K562 (cell line): Measurements from ENCODE around the gene THSD8. TPM values are rescaled to one million over a fixed set of nuclear protein-coding genes. Genes with fewer than 3 reads are reported as not detected.

Experiments
- ATAC-seq: fragments of 200-7000 bp; cut with Tn5 transposase; 3 replicates; pipeline ENCODE4 v1.9.1; 2020; ENCODE audit warnings: moderate library complexity
- BruUV-seq: library from RNA; stranded (reverse); fragments of 400-500 nt; replicated peaks from 2 replicates; lab custom pipeline; 2021; lab: Mats Ljungman, UMichigan
- CTCF ChIA-PET: fragments of 300-600 bp; formaldehyde crosslinking; extraction: SDS; loops from one replicate; lab custom pipeline; 2021; ENCODE audit warnings: low intra/inter-chr PET ratio; lab: Yijun Ruan, JAX
- POLR2A ChIA-PET: fragments of 300-600, 350-650 bp; sonication (Branson Sonifier 250); formaldehyde crosslinking; extraction: SDS; loops from one replicate; lab custom pipeline; 2021; ENCODE audit warnings: antibody characterized with exemption, inconsistent platforms; lab: Yijun Ruan, JAX
- DNase-seq, 4 experiments: peaks; one replicate each; pipeline versions ENCODE4 v3.0.0 to v3.0.0-alpha.2; 2011 to 2018; ENCODE audit warnings: low spot score in 3 of 4, mixed read lengths in 3 of 4; ENCODE audit errors: extremely low read depth in 1 of 4
- FAIRE-seq: peaks from 2 replicates; lab custom pipeline; 2011; peaks lifted over from hg19 to GRCh38; lab: Jason Lieb, UNC
- H2AFZ ChIP-seq: 2 replicates; pipeline ENCODE4 v1.6.0; 2011; ENCODE audit warnings: low read depth, low read length, control low read depth, inconsistent platforms
- H3K27ac ChIP-seq: fragments of 200-600 bp; 3 replicates; pipeline ENCODE4 v1.8.0; 2011; ENCODE audit warnings: low read depth, mild to moderate bottlenecking, control low read depth, inconsistent platforms, low read length, moderate library complexity, mixed read lengths; ENCODE audit errors: extremely low read depth
- H3K27me3 ChIP-seq, 2 experiments: fragments of 300-600 bp in 1 of 2; 2 replicates in 1 of 2; 3 replicates in 1 of 2; pipeline versions ENCODE4 v1.6.0 to v1.8.0; 2011; ENCODE audit warnings: inconsistent platforms in 2 of 2, low read length in 2 of 2, mild to moderate bottlenecking in 1 of 2, mixed read lengths in 1 of 2, moderate library complexity in 1 of 2; ENCODE audit not compliant: control insufficient read depth in 2 of 2, insufficient read depth in 2 of 2
- H3K36me3 ChIP-seq: fragments of 300-600 bp; 3 replicates; pipeline ENCODE4 v1.8.0; 2011; ENCODE audit warnings: mild to moderate bottlenecking, low read length, inconsistent platforms; ENCODE audit not compliant: control insufficient read depth, insufficient read depth
- H3K4me1 ChIP-seq, 2 experiments: fragments of 200-600 bp in 1 of 2; replicated peaks in 1 of 2; 2 replicates in 1 of 2; 3 replicates in 1 of 2; pipeline versions ENCODE4 v1.5.1 to v1.8.0; 2011; ENCODE audit warnings: inconsistent platforms in 2 of 2, low read length in 2 of 2, mild to moderate bottlenecking in 1 of 2, mixed read lengths in 1 of 2, moderate library complexity in 1 of 2; ENCODE audit not compliant: control insufficient read depth in 2 of 2, insufficient read depth in 2 of 2
- H3K4me2 ChIP-seq: 2 replicates; pipeline ENCODE4 v1.6.1; 2011; ENCODE audit warnings: low read length, control low read depth, inconsistent platforms, mixed read lengths; ENCODE audit not compliant: insufficient read depth
- H3K4me3 ChIP-seq: fragments of 200-600 bp; sonication (generic), shearing (Covaris generic); 2 replicates; pipeline ENCODE4 v1.5.1; 2016; ENCODE audit warnings: control low read depth, inconsistent platforms
- H3K79me2 ChIP-seq: fragments of 200-600 bp; 3 replicates; pipeline ENCODE4 v1.8.0; 2011; ENCODE audit warnings: low read length, inconsistent platforms; ENCODE audit not compliant: control insufficient read depth, insufficient read depth
- H3K9ac ChIP-seq, 2 experiments: 2 replicates each; pipeline versions ENCODE4 v1.6.0 to v1.6.1; 2011; ENCODE audit warnings: low read depth in 2 of 2, low read length in 2 of 2, control low read depth in 1 of 2, inconsistent platforms in 1 of 2, mild to moderate bottlenecking in 1 of 2, mixed read lengths in 1 of 2; ENCODE audit not compliant: insufficient read depth in 1 of 2
- H3K9me1 ChIP-seq: one replicate; pipeline ENCODE4 v1.6.0; 2011; ENCODE audit warnings: inconsistent platforms, mild to moderate bottlenecking, low read length, moderate library complexity; ENCODE audit not compliant: control insufficient read depth, insufficient read depth
- H3K9me3 ChIP-seq: replicated peaks from 2 replicates; pipeline ENCODE4 v1.5.1; 2011; ENCODE audit warnings: low read depth, low read length, inconsistent platforms; ENCODE audit not compliant: control insufficient read depth, insufficient read depth
- H4K20me1 ChIP-seq: replicated peaks from 2 replicates; pipeline ENCODE4 v1.6.1; 2011; ENCODE audit warnings: low read length, inconsistent platforms, mixed read lengths; ENCODE audit not compliant: control insufficient read depth, insufficient read depth
- ADNP ChIP-seq: fragments of 200-800 bp; sonication (Bioruptor generic); IDR thresholded peaks from 2 replicates; pipeline ENCODE4 v1.6.1; 2016; ENCODE audit warnings: missing genetic modification characterization, missing compliant biosample characterization
- CREB1 ChIP-seq, 2 experiments: sonication (generic) in 1 of 2; formaldehyde crosslinking in 1 of 2; IDR thresholded peaks; 2 replicates each; pipeline versions ENCODE4 v1.6.1 to v1.8.0; 2012 to 2022; ENCODE audit warnings: inconsistent platforms in 1 of 2, mild to moderate bottlenecking in 1 of 2, missing genetic modification reagents in 1 of 2, moderate library complexity in 1 of 2
- FOXK1 ChIP-seq: sonication (generic); formaldehyde crosslinking; IDR thresholded peaks from 2 replicates; pipeline ENCODE4 v1.8.0; 2022; ENCODE audit warnings: missing genetic modification reagents, mild to moderate bottlenecking, borderline replicate concordance
- GABPB1 ChIP-seq: sonication (generic); formaldehyde crosslinking; IDR thresholded peaks from 2 replicates; pipeline ENCODE4 v1.8.0; 2022; ENCODE audit warnings: mild to moderate bottlenecking, missing genetic modification reagents
- KLF1 ChIP-seq: fragments of 450-650 bp; IDR thresholded peaks from 2 replicates; pipeline ENCODE4 v1.6.1; 2016; ENCODE audit warnings: missing genetic modification characterization, missing compliant biosample characterization
- NRF1 ChIP-seq, 2 experiments: fragments of 450-650 bp; IDR thresholded peaks in 1 of 2; conservative IDR thresholded peaks in 1 of 2; 2 replicates each; pipeline ENCODE4 v1.6.1; 2014; ENCODE audit warnings: mild to moderate bottlenecking in 2 of 2
- RAD21 ChIP-seq, 2 experiments: fragments of 250-450 bp in 1 of 2; fragments of 450-650 bp in 1 of 2; sonication (Bioruptor Pico) in 1 of 2; formaldehyde crosslinking in 1 of 2; IDR thresholded peaks in 1 of 2; conservative IDR thresholded peaks in 1 of 2; 2 replicates each; pipeline versions ENCODE4 v1.4.0 to v1.8.0; 2020 to 2022; ENCODE audit warnings: mild to moderate bottlenecking in 2 of 2, moderate library complexity in 1 of 2
- SMC3 ChIP-seq: conservative IDR thresholded peaks from 2 replicates; pipeline ENCODE4 v1.6.1; 2011; ENCODE audit warnings: low read depth, low read length, improper control_type of control experiment; ENCODE audit not compliant: insufficient read depth
- TEAD2 ChIP-seq: fragments of 450-650 bp; IDR thresholded peaks from 2 replicates; pipeline ENCODE4 v1.6.1; 2016; ENCODE audit warnings: missing genetic modification characterization, control low read depth, missing compliant biosample characterization
- ZFP1 ChIP-seq: fragments of 450-650 bp; formaldehyde crosslinking; IDR thresholded peaks from 2 replicates; pipeline ENCODE4 v1.4.0; 2020; ENCODE audit warnings: mild to moderate bottlenecking, mixed read lengths
- ZFX ChIP-seq: sonication (generic); formaldehyde crosslinking; IDR thresholded peaks from 2 replicates; pipeline ENCODE4 v1.8.0; 2022; ENCODE audit warnings: mild to moderate bottlenecking, missing genetic modification reagents, moderate library complexity
- WGBS: fragments of 100-300 bp; shearing (Covaris generic); methylation state at CpG from one replicate; pipeline ENCODE4 v1.1.6; 2016; ENCODE audit warnings: low coverage, mixed read lengths; ENCODE audit not compliant: insufficient coverage; ENCODE audit errors: missing lambda C conversion rate; 5-methylcytosine and 5-hydroxymethylcytosine counted together
- in situ Hi-C: fragments of 300-500 bp; cut with MboI; formaldehyde crosslinking; loops from 4 replicates; pipeline ENCODE4 v1.15.0; 2018; ENCODE audit warnings: inconsistent platforms, mixed read lengths
- intact Hi-C: fragments of 100-400 bp; cut with micrococcal nuclease; formaldehyde crosslinking; loops from 2 replicates; pipeline ENCODE4 v1.14.2; 2022
- polyA plus RNA-seq, 8 experiments: library from polyadenylated mRNA; depleted of rRNA in 4 of 8; stranded (reverse) in 5 of 8; unstranded in 3 of 8; fragments of >200 nt; fragmentation: Nextera tagmentation in 2 of 8; fragmentation: Illumina TruSeq in 1 of 8; extraction: Ambion mirVana in 2 of 8; extraction: Trizol in 1 of 8; gene quantifications; 2 replicates each; pipeline versions ENCODE4 v1.2.1 to v1.2.3, GENCODE V29; 2011 to 2014; ENCODE audit warnings: inconsistent platforms in 1 of 8, missing spikeins in 1 of 8
- total RNA-seq, 7 experiments: library from RNA; depleted of rRNA in 6 of 7; stranded (reverse); fragments of >200 nt in 6 of 7; fragmentation: Illumina TruSeq in 2 of 7; extraction: Trizol in 2 of 7; gene quantifications; 2 replicates each; pipeline versions ENCODE4 v1.2.1 to v1.2.3, GENCODE V29; 2011 to 2021; ENCODE audit warnings: low replicate concordance in 1 of 7
- TF ChIP-seq, protein P1 (sequence below): IDR thresholded peaks from 2 replicates; pipeline ENCODE4 v1.6.1; 2011; ENCODE audit warnings: borderline replicate concordance, low read depth, mild to moderate bottlenecking, moderate library complexity, low read length; ENCODE audit not compliant: insufficient read depth, poor library complexity, severe bottlenecking

Gene THSD8
- total and polyA plus RNA-seq, 9 of the 15 experiments (the other 6 are each of a cell fraction or from before 2014, with no cell fraction given): 8.4 to 42.4 (median 19.9) TPM; not detected in 2

GRCh38 chr19:12766051-12766521 lies 35.8 kb upstream of the THSD8 start:
- peak overlapping the region; percentile 69 for H3K4me2 ChIP-seq
- peaks cover 0 to 29% of the 10 kb centered on the region in 2 experiments; a peak in 2 of 5 replicates for H3K4me1 ChIP-seq
- FAIRE-seq: no peak
- H4K20me1 ChIP-seq: no peaks in the 10 kb centered on the region
- 43% methylated on average over 30 of the region's 30 CpGs for WGBS
- peak overlapping the region; percentile 77; the same call in 1 of the 2 replicates for H2AFZ ChIP-seq
- peak; percentile 95 for ATAC-seq
- H3K4me3 ChIP-seq: peak overlapping the region; percentile 41
- H3K9me3 ChIP-seq: no peaks in the 10 kb centered on the region
- H3K9me1 ChIP-seq: no peaks in the 10 kb centered on the region
- H3K27me3 ChIP-seq: no peaks in the 10 kb centered on the region
- in situ Hi-C loops: loop anchor here (5.0 kb wide), 1 partner anchor 81 kb away; no protein-coding TSS in a partner anchor
- no peaks in the 10 kb centered on the region for H3K79me2 ChIP-seq
- H3K36me3 ChIP-seq: peaks cover 6% of the 10 kb centered on the region; the same call in 1 of the 3 replicates
- CTCF ChIA-PET: interaction anchor here (0.6 to 1.3 kb wide), 2 partner anchors 30 to 49 kb away, joined by 5 to 6 read pairs; no protein-coding TSS in a partner anchor
- POLR2A ChIA-PET: interaction anchor here (0.6 to 3.9 kb wide), 5 partner anchors 9 to 50 kb away, joined by 3 to 27 read pairs (median 5); partner anchors contain the start of genes JUNB and TNPO2
- peak; percentile 44 to 72 (median 54) for DNase-seq
- peak overlapping the region in 1 of 2 experiments; percentile 53; a peak in 2 of 4 replicates for H3K9ac ChIP-seq
- H3K27ac ChIP-seq: no peak overlapping the region
- no TSS peak for BruUV-seq
- intact Hi-C loops: no loop called here
- TF ChIP-seq NRF1 (conservative IDR thresholded peaks at IDR 0.05 in 1 of 2, IDR thresholded peaks at IDR 0.05 in 1 of 2) (peak; percentile 21 to 36; a peak in 1 of 4 replicates), TEAD2 (tag) (no peak), CREB1 (IDR thresholded peaks at IDR 0.05) (no peak), CREB1 (CRISPR knock-in tag; IDR thresholded peaks at IDR 0.05) (no peak), ADNP (tag) (no peak), GABPB1 (CRISPR knock-in tag) (0 out of 2 replicates have a peak, but pooled peaks have one; percentile 25), ZFX (no peak), KLF1 (tag) (peak; percentile 75; the same call in 1 of the 2 replicates), SMC3 (peak; percentile 29; the same call in 1 of the 2 replicates), FOXK1 (no peak), ZFP1 (CRISPR knock-in tag) (no peak), RAD21 (CRISPR knock-in tag; conservative IDR thresholded peaks at IDR 0.05 in 1 of 2, IDR thresholded peaks at IDR 0.05 in 1 of 2) (peak; percentile 18 to 60; a peak in 2 of 4 replicates)
- TF ChIP-seq, protein P1, sequence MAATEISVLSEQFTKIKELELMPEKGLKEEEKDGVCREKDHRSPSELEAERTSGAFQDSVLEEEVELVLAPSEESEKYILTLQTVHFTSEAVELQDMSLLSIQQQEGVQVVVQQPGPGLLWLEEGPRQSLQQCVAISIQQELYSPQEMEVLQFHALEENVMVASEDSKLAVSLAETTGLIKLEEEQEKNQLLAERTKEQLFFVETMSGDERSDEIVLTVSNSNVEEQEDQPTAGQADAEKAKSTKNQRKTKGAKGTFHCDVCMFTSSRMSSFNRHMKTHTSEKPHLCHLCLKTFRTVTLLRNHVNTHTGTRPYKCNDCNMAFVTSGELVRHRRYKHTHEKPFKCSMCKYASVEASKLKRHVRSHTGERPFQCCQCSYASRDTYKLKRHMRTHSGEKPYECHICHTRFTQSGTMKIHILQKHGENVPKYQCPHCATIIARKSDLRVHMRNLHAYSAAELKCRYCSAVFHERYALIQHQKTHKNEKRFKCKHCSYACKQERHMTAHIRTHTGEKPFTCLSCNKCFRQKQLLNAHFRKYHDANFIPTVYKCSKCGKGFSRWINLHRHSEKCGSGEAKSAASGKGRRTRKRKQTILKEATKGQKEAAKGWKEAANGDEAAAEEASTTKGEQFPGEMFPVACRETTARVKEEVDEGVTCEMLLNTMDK: peak; percentile 46
